GM21528 (cell line): ENCODE data around the gene CPM.
"Not testable (repeated sequence)": the region's sequence is repeated elsewhere in the genome, so short reads cannot be mapped to it uniquely, and the experiment has no call there.

Source experiments
- ATAC-seq: cut with Tn5 transposase; IDR thresholded peaks from one replicate; pipeline ENCODE4 v1.9.1; 2021; ENCODE audit warnings: mild to moderate bottlenecking, moderate library complexity; ENCODE audit not compliant: unreplicated experiment, low FRiP score

The CPM gene

DNA sequence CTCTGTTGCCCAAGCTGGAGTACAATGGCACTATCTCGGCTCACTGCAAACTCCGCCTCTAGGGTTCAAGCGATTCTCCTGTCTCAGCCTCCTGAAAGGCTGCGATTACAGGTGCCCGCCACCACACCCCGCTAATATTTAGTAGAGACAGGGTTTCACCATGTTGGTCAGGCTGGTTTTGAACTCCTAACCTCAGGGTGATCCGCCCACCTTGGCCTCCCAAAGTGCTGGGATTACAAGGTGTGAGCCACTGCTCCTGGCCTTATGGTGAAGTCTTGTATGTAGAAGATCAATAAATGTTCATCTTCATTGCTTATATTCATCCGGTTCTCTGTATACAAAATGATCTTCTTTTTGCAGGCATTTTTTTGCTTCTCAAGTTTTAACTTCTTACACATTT, 77.2 kb downstream of the CPM start:
- ATAC-seq, result no peak

DNA sequence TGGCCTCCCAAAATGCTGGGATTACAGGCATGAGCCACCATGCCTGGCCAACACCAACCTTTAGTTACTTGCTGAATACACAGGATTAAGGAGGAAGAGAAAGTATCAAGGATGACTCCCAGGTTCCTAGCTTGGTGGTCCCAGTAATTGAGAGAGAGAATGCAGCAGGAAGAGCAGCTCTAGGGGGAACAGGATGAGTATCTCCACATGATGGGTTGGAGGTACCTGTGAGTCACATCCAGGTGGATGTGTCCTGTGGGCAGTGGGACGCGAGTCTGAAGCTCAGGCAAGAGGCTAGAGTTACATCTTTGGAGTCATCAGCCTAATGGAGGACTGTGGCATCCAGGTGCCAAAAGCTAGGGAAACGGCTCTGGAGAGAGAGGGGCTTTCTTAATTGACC, 77.9 kb downstream of the CPM start:
- no peak for ATAC-seq

DNA sequence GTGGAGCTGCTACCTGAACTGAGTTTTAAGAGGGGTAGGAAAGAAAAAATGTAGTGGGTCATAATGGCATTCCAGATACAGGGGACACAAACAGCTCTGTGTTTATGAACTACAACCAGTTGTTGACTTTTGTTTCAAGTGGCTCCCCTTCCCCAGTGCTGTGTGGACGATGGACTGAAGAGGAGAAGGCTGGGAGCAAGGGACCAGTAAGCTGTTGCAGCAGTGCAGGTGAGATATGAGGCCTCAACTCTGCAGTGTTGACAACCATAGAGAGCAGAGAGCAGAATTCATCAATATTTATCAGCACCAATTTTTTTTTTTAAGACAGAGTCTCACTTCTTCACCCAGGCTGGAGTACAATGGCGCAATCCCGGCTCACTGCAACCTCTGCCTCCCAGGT, 78.4 kb downstream of the CPM start:
- no peak for ATAC-seq

DNA sequence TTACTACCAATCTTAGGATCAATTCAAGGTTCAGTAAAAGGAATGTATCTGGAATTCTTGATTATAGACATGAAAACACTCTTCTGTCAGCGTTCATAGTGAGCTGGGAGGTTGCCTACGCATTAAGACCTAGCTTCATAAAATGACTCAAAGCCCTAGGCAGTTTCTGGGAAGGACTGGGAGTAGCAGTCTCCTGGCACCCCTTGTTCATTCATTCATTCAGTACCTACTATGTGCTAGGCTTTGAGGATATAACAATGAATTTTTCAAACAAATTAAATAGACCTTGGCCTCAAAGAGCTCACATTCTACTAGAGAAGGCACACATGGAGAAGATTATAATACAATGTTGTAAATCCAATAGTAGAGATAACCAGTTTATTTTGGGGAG, 78.9 kb downstream of the CPM start:
- no peak for ATAC-seq

DNA sequence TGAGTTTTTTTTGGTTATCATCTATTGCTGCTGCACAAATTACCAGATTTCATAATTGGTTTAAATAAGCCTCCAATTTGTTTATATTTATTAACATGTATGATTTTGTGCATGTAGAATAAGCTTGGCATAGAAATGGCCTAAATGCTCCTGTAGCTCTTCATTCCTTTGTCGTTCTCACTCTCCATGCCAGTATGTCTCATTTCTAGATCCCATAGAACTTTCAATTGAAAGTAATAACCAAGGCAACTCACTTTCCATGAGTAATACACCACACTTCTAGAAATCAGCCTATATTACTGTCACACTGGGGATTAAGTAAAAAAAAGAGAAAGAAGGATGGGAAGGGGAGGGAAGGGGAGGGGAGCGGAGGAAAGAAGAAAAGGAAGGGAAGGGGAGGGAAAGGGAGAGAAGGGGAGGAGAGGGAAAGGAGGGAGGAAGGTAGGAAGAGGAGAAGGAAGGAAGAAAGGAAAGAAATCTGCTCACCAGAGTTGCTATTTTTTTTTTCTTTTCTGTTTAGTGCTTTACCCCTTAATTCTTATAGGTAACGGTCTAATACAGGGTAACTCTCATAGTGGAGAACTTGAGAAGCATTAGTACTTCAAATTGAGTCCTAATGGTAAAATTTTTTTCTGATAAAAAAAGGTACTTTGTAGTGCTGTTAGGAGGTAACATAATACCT, 79.4 kb downstream of the CPM start:
- no peak for ATAC-seq

DNA sequence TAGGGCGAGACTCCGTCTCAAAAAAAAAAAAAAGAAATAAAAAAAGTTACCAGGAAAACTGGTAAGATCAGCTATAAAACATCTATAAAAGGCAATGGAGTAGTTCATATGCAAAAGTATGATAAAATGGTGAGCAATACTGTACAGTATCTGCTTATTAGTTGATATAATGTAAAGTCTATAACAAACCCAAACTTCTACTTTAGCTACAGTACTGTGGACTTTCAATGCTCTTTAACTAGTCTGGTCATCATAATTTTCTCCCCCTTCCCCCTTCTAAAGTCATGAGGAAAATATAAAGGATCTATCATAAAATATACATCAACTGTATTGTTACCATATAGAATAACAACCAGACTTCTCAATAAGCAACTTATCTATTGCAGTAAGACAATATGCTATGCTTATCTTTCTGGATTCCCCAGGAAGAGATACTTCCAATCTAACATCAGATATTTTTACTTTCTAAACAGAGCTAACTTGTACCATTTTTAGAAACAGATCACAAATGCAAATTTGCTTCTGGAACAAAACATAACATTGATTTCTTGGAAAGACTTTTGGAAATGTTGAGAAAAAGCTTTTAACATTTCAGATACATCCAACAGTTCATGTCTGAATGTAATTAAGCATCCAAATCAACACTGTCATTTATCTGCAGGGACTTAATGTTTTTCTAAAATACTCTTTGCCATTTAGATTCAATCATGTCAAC, 81.2 kb downstream of the CPM start:
- no peak for ATAC-seq

DNA sequence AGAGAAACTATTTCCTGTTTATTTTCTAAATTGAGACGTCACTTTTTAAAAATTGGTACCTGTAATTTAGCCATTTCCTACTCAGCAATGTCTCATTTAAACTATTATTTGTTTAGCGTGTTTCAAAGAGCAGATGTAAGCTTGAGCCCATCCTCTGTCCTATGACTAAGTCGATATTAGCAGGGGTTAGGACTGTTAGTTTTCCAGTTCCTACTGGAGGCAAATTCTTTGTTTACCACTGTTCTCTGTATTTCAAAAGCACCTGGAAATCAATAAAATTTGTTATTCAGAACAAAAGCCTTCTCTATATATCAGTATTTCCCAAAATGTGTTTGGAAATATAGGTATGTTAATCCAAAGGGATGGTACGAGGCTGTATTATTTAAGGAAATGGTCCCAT, 82.6 kb downstream of the CPM start:
- no peak for ATAC-seq

DNA sequence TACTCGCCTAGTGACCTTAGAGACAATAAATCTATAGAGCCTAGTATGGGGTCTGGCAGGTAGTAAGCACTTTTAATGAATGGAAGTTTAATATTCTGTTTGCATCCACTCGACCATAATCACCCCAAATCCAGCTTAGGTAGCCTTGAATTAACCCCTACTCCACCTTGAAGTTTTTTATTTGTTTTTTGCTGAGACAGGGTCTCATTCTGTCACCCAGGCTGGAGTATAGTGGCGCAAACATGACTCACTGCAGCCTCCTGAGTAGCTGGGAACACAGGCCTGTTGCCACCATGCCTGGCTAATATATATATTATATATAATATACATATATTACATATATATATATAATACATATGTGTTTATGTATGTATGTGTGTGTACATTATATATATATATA, 86.2 kb downstream of the CPM start:
- no peak for ATAC-seq

DNA sequence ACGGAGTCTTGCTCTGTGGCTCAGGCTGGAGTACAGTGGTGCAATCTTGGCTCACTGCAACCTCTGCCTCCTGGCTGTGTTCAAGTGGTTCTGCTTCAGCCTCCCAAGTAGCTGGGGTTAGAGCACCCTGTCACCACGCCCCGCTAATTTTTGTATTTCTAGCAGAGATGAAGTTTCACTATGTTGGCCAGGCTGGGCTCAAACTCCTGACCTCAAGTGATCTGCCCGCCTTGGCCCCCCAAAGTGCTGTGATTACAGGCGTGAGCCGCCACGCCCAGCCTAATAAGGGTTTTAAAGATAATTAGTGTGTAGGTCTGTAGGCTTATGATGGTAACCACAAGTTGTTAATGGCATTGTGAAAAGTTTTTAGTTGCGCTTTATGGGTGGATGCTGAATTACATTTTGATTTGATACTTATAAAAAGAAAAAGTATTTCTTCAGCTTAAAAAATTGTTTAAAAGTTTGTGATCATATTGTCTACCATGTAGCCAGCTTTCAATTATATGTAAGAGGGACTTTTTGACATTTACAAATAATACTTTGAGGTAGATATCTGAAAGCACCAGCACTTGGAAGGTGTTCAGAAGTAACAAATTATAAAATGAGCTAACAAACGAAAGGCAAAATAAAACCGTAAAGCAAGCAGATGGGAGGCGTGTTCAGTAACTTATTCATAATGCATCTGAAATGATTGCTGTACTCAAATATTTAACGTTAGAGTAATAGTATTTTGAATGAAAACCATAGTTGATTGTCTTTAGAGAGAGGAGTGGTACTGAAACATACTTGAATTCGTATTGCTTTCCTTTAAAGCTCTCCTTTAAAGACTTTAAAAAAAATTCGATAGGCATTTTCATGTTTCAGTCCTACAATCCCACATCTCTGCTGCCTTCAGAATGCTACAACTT, 87.9 kb downstream of the CPM start:
- ATAC-seq, result no peak

DNA sequence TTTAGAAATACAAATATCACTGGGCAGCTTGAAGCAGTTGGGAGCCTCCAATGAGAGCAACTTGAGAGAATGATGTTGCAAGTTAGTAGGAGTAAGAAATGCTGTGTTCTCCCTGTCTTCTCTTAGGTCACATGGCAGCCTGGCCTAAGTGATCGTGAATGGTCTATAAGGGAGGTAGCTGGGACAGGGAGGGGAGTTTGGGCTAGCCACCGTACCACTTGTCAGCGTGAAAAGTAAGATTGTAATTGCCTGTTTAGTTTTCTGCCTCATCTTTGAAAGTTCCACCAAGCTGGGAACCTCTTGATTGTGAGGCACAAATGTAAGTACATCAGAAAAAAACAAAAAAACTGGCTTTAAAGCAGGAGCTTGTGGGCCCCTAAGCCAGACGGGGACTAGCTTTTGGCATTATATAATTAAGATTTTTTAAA, 88.6 kb downstream of the CPM start:
- no peak for ATAC-seq

DNA sequence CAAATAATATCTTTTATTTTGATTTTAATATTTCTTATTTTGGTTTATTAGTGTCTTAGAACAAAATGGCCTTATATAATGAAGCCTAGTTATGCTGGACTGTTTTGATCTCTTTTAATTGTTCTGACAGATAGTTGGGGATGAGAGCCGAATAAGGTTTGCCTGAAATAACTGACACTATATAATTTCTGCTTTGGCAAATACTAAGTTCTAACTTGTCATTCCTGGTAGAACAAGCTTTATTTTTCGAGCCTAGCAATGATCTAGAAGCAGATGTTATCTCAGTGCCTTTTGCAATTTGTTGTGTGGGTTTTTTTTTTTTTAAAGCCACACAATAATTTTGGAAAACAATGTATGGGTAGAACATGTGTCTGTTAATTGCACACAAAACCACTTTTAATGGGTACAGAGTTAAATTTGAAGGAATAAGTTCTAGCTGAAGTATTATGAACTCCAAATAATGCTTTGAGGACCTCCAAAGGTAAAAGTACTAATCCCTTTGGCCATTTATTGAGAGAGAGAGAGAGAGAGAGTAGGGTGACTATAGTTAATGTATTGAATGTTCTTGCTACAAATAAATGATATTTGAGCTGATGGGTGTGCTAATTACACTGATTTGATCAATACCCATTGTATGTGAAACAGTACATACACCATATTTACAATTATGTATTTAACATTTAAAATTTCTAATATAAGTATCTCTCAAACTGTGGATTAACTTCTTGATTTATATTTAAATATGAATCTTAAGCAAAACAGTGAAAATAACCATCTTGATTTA, 90.0 kb downstream of the CPM start:
- no peak for ATAC-seq

DNA sequence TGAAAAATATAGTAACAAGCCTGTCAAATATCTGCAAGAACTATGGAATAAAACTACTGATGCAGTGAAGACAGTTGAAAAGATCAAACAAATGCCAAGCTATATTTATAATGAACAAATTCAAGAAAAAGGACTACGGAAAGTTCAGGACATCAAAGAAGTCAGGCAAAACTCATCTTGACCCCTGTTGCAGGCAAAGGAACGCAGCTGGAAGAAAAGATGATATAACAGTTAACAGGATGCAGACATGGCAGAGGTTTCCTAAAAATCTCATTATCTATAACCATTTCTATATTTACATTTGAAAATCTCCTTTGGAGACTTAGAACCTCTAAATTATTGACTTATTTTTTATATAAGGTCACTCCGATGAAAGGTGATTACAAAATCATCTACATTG, 90.8 kb downstream of the CPM start:
- no peak for ATAC-seq

DNA sequence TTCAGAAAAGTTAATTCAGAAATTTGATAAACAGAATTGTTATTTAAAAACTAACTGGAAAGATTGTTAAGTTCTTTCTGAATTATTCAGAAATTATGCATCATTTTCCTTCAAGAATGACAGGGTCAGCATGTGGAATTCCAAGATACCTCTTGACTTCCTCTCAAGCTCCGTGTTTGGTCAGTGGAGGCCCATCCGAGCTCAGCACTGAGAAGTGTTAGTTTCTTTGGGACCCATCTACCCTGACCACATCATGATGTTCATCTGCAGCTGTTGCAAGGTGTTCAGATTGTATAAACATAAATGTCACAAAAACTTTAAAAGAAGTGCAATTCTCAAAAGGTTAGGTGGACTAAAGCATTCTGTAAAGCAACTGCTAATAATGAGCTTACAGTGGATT, 91.3 kb downstream of the CPM start:
- ATAC-seq, result no peak

DNA sequence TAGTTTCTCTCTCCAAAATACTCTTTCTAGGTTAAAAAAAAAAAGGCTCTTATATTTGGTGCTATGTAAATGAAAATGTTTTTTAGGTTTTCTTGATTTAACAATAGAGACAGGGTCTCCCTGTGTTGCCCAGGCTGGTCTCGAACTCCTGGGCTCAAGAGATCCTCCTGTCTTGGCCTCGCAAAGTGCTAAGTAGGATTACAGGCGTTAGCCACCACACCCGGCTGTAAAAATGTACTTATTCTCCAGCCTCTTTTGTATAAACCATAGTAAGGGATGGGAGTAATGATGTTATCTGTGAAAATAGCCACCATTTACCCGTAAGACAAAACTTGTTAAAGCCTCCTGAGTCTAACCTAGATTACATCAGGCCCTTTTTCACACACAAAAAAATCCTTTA, 91.8 kb downstream of the CPM start:
- not testable (repeated sequence) for ATAC-seq

DNA sequence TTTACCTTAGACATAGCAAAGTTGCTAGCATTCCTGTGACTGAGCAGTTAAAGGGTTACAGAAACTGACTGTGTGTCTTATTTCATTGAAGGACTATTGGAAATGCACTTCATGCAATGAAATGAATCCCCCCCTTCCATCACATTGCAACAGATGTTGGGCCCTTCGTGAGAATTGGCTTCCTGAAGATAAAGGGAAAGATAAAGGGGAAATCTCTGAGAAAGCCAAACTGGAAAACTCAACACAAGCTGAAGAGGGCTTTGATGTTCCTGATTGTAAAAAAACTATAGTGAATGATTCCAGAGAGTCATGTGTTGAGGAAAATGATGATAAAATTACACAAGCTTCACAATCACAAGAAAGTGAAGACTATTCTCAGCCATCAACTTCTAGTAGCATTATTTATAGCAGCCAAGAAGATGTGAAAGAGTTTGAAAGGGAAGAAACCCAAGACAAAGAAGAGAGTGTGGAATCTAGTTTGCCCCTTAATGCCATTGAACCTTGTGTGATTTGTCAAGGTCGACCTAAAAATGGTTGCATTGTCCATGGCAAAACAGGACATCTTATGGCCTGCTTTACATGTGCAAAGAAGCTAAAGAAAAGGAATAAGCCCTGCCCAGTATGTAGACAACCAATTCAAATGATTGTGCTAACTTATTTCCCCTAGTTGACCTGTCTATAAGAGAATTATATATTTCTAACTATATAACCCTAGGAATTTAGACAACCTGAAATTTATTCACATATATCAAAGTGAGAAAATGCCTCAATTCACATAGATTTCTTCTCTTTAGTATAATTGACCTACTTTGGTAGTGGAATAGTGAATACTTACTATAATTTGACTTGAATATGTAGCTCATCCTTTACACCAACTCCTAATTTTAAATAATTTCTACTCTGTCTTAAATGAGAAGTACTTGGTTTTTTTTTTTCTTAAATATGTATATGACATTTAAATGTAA, 93.5 kb downstream of the CPM start:
- no peak for ATAC-seq

DNA sequence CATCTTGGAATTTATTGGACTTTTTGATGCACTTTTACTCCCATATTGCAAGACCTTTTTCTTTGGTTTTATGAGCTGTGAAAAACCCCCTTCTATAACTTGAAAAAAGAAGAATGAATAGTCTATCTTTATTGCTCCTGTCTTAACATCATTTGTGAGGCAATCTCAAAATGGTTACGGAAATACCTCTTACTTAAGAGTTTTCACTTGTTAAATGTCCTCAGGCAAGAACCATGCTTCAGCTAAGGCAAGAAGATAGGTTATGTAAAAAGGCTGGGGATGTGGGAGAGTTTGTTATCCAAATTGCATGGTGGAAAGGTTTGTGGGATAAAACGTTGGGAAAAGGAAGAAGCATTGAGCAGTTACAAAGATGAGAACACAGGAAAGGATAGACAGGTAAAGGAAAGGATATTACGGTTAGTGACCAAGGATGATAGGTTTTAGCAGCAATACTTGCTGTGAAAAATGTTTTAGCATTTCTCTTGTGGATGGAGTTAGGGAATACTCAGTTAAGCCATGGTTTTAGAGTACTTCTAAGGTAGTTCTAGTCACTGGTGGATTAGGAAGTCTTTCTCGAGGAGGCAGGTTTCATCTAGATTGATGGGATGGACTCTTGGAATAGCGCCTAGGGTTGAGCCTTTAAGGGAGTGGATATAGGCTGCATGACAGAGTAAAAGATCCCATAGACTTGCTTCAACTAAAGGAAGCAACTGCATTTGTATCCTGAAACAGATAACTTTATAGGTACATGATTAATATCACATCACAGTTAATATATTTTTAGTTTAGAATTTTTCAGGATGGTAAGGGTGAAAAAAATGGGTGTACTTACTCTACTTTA, 94.7 kb downstream of the CPM start:
- no peak for ATAC-seq

DNA sequence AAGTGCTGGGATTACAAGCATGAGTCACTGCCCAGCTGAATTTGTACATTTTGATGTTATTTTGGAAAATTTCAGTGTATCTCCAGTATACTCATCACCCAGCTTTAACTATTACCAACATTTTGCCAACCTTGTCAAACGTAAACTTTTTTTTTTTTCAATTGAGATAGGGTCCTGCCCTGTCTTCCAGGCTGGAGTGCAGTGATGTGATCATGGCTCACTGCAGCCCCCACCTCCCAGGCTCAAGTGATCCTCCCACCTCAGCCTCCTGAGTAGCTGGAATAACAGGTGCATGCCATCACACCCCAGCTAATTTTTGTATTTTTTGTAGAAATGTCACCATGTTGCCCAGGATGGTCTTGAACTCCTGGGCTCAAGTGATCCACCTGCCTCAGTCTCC, 95.8 kb downstream of the CPM start:
- no peak for ATAC-seq

DNA sequence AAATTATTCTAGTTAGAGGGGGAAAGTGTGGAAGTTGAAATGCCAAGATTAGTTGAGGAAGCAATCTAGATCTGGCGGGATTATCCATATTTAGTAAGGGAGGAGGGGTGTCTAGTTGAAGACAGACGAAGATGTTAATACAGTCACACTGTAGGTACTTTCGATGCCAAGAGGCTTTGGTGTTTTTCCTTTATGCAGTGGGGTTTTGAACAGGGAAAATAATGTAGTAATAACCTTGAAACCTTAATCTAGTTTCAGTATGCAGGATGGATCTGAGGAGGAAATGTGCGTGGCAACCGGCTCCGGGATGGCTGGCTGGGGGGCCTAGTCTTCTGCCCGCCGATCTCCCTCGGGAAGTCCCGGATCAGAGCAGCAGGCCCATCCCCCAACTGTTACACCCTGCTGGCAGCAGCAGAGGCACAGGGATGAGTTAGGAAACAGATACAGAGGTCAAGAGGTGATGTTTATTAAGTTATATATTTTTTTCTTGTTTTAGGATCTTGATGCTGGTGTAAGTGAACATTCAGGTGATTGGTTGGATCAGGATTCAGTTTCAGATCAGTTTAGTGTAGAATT, 97.5 kb downstream of the CPM start:
- ATAC-seq, result no peak
